HepG2 (cell line): Measurements from ENCODE around the gene AKT2. TPM values are rescaled to one million over a fixed set of nuclear protein-coding genes. Genes with fewer than 3 reads are reported as not detected.

Experiments
- FOSL1 ChIP-seq: sonication (generic); formaldehyde crosslinking; IDR thresholded peaks from 2 replicates; pipeline ENCODE4 v1.9.0; 2021; ENCODE audit warnings: missing genetic modification reagents, borderline replicate concordance
- GATAD2A ChIP-seq: IDR thresholded peaks from 2 replicates; pipeline ENCODE4 v1.6.1; 2016
- HNF4G ChIP-seq, 2 experiments: sonication (generic) in 1 of 2; formaldehyde crosslinking in 1 of 2; IDR thresholded peaks; 2 replicates each; pipeline versions ENCODE4 v1.4.0 to v1.6.1; 2011 to 2020; ENCODE audit warnings: borderline replicate concordance in 2 of 2, low read depth in 2 of 2, mild to moderate bottlenecking in 2 of 2, low read length in 1 of 2, missing genetic modification reagents in 1 of 2, moderate library complexity in 1 of 2
- HOXA7 ChIP-seq: sonication (generic); formaldehyde crosslinking; IDR thresholded peaks from 2 replicates; pipeline ENCODE4 v1.8.1; 2022; ENCODE audit warnings: mild to moderate bottlenecking, missing genetic modification reagents, moderate library complexity
- KLF11 ChIP-seq: IDR thresholded peaks from 2 replicates; pipeline ENCODE4 v1.6.1; 2016; ENCODE audit warnings: missing compliant biosample characterization
- NCOR1 ChIP-seq: fragments of 200-600 bp; sonication (generic); IDR thresholded peaks from 2 replicates; pipeline ENCODE4 v1.7.0; 2017; ENCODE audit warnings: antibody characterized with exemption, low read length, borderline replicate concordance
- NR2F2 ChIP-seq: IDR thresholded peaks from 2 replicates; pipeline ENCODE4 v1.6.1; 2012; ENCODE audit warnings: low read depth, inconsistent platforms, borderline replicate concordance
- NR2F6 ChIP-seq, 2 experiments: IDR thresholded peaks; 2 replicates each; pipeline ENCODE4 v1.6.1; 2016; ENCODE audit warnings: antibody characterized with exemption in 1 of 2, mild to moderate bottlenecking in 1 of 2
- POLR2A ChIP-seq, 2 experiments: IDR thresholded peaks; 2 replicates each; pipeline ENCODE4 v1.6.1; 2011; ENCODE audit warnings: low read depth in 2 of 2, low read length in 2 of 2, mild to moderate bottlenecking in 1 of 2, moderate library complexity in 1 of 2; ENCODE audit not compliant: insufficient read depth in 1 of 2
- RXRA ChIP-seq: sonication (generic); formaldehyde crosslinking; IDR thresholded peaks from 2 replicates; pipeline ENCODE4 v1.5.1; 2020; ENCODE audit warnings: missing genetic modification reagents
- RXRB ChIP-seq: IDR thresholded peaks from 2 replicates; pipeline ENCODE4 v1.6.1; 2016; ENCODE audit warnings: borderline replicate concordance, missing genetic modification reagents, missing compliant biosample characterization
- SAP130 ChIP-seq: IDR thresholded peaks from 2 replicates; pipeline ENCODE4 v1.6.1; 2016; ENCODE audit warnings: low read depth
- SIN3A ChIP-seq: IDR thresholded peaks from 2 replicates; pipeline ENCODE4 v1.6.1; 2011; ENCODE audit warnings: low read depth, mild to moderate bottlenecking, control low read depth, low read length, borderline replicate concordance
- SOX5 ChIP-seq: IDR thresholded peaks from 2 replicates; pipeline ENCODE4 v1.6.1; 2016; ENCODE audit warnings: borderline replicate concordance
- SOX6 ChIP-seq, 2 experiments: fragments of 450-650 bp in 1 of 2; sonication (generic) in 1 of 2; formaldehyde crosslinking in 1 of 2; IDR thresholded peaks; 2 replicates each; pipeline versions ENCODE4 v1.4.0 to v1.6.1; 2017 to 2020; ENCODE audit warnings: antibody characterized with exemption in 1 of 2, mild to moderate bottlenecking in 1 of 2, missing genetic modification reagents in 1 of 2
- TEAD2 ChIP-seq: sonication (generic); formaldehyde crosslinking; IDR thresholded peaks from 2 replicates; pipeline ENCODE4 v1.9.0; 2021; ENCODE audit warnings: missing genetic modification reagents
- TGIF2 ChIP-seq: IDR thresholded peaks from 2 replicates; pipeline ENCODE4 v1.6.1; 2016; ENCODE audit warnings: control low read depth, missing compliant biosample characterization
- ZEB1 ChIP-seq: IDR thresholded peaks from 2 replicates; pipeline ENCODE4 v1.6.1; 2012; ENCODE audit warnings: mild to moderate bottlenecking, low read depth, inconsistent platforms; ENCODE audit not compliant: insufficient replicate concordance
- ZFP36 ChIP-seq: fragments of 150-350 bp; IDR thresholded peaks from 2 replicates; pipeline ENCODE4 v1.6.1; 2018; ENCODE audit warnings: borderline replicate concordance, low read length, low read depth; ENCODE audit not compliant: partially characterized antibody
- ZNF230 ChIP-seq: sonication (generic); formaldehyde crosslinking; IDR thresholded peaks from 2 replicates; pipeline ENCODE4 v1.4.0; 2020; ENCODE audit warnings: mild to moderate bottlenecking, missing genetic modification reagents
- ZNF546 ChIP-seq: sonication (generic); formaldehyde crosslinking; conservative IDR thresholded peaks from 2 replicates; pipeline ENCODE4 v1.8.1; 2023; ENCODE audit warnings: mild to moderate bottlenecking, missing genetic modification reagents
- ZNF589 ChIP-seq: sonication (generic); formaldehyde crosslinking; conservative IDR thresholded peaks from 2 replicates; pipeline ENCODE4 v1.8.0; 2022; ENCODE audit warnings: mild to moderate bottlenecking, moderate library complexity, missing genetic modification reagents
- polyA plus RNA-seq, 8 experiments: library from polyadenylated mRNA; depleted of rRNA in 3 of 8; stranded (reverse) in 7 of 8; unstranded in 1 of 8; fragments of >200 nt; fragmentation: Illumina TruSeq in 4 of 8; extraction: Trizol in 4 of 8; gene quantifications; 2 replicates each; pipeline versions ENCODE4 v1.2.1 to v1.2.3, GENCODE V29; 2011 to 2016; ENCODE audit warnings: low read depth in 4 of 8, missing spikeins in 1 of 8, mixed read lengths in 1 of 8; ENCODE audit not compliant: insufficient read depth in 1 of 8
- total RNA-seq, 5 experiments: library from RNA; depleted of rRNA; stranded (reverse); fragments of >200 nt; fragmentation: Illumina TruSeq; extraction: Trizol; gene quantifications; 2 replicates each; pipeline ENCODE4 v1.2.3, GENCODE V29; 2016; ENCODE audit warnings: low read depth in 1 of 5
- TF ChIP-seq, protein P1 (sequence below): IDR thresholded peaks from 2 replicates; pipeline ENCODE4 v1.6.1; 2016; ENCODE audit warnings: low read depth
- TF ChIP-seq, protein P2 (sequence below): sonication (generic); formaldehyde crosslinking; IDR thresholded peaks from 2 replicates; pipeline ENCODE4 v1.4.0; 2020; ENCODE audit warnings: mild to moderate bottlenecking, missing genetic modification reagents, borderline replicate concordance
- TF ChIP-seq, protein P3 (sequence below), 2 experiments: IDR thresholded peaks; 2 replicates each; pipeline ENCODE4 v1.6.1; 2011 to 2012; ENCODE audit warnings: low read length in 2 of 2, borderline replicate concordance in 1 of 2, low read depth in 1 of 2, mild to moderate bottlenecking in 1 of 2, moderate library complexity in 1 of 2

AKT2 gene
- total and polyA plus RNA-seq, 2 of the 13 experiments (the other 11 are each of a cell fraction or from before 2014, with no cell fraction given), result 82.1 to 173 TPM

DNA sequence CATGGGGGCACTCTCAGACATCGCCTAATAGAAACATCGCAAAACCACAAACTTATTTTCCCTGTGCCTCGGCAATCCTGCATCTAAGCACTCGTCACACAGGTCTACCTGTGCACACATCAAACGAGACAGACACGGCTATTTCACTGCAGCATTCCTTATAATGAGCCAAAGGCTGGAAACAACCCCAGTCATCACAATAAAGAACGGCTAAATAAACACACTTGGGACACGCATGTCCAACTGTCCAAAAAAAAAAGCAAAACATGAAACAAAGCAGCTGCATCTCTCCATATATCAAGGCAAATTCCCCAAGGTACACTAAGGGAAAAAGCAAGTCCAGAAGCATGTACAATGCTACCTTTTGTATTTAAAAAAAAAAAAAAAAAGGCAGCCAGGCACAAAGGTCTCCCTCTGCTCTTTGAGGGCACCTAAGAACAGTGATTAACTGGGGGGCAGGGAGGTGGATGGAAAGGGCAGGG is 31.5 kb downstream of the AKT2 start (continued):
- TF ChIP-seq NR2F6 (IDR thresholded peaks at IDR 0.05) (peak; percentile 65), NR2F6 (CRISPR knock-in tag; IDR thresholded peaks at IDR 0.05) (peak; percentile 15; the same call in 1 of the 2 replicates), HOXA7 (CRISPR knock-in tag) (no peak), SIN3A (no peak), POLR2A (IDR thresholded peaks at IDR 0.05; ENCODE audit: insufficient read depth in 1 of 2, low read depth in 2 of 2, low read length in 2 of 2) (no peak), TEAD2 (CRISPR knock-in tag) (no peak), RXRA (peak; percentile 22; the same call in 1 of the 2 replicates), HNF4G (IDR thresholded peaks at IDR 0.05; ENCODE audit: borderline replicate concordance, low read depth, low read length) (peak; percentile 89), HNF4G (CRISPR knock-in tag; IDR thresholded peaks at IDR 0.05; ENCODE audit: borderline replicate concordance, low read depth) (no peak), NR2F2 (no peak; the same call in 1 of the 2 replicates), FOSL1 (CRISPR knock-in tag) (no peak), SOX5 (CRISPR knock-in tag) (peak; percentile 83), ZNF589 (CRISPR knock-in tag) (no peak), SAP130 (CRISPR knock-in tag) (peak; percentile 13; the same call in 1 of the 2 replicates), KLF11 (CRISPR knock-in tag) (no peak), SOX6 (IDR thresholded peaks at IDR 0.05) (no peak), SOX6 (CRISPR knock-in tag; IDR thresholded peaks at IDR 0.05) (peak; percentile 83), GATAD2A (CRISPR knock-in tag) (no peak), NCOR1 (peak; percentile 88; the same call in 1 of the 2 replicates), ZNF546 (CRISPR knock-in tag) (no peak), ZEB1 (peak; percentile 74), ZNF230 (no peak), TGIF2 (CRISPR knock-in tag) (peak; percentile 71; the same call in 1 of the 2 replicates), ZFP36 (no peak), RXRB (CRISPR knock-in tag) (peak; percentile 20; the same call in 1 of the 2 replicates)
- TF ChIP-seq, protein P1, sequence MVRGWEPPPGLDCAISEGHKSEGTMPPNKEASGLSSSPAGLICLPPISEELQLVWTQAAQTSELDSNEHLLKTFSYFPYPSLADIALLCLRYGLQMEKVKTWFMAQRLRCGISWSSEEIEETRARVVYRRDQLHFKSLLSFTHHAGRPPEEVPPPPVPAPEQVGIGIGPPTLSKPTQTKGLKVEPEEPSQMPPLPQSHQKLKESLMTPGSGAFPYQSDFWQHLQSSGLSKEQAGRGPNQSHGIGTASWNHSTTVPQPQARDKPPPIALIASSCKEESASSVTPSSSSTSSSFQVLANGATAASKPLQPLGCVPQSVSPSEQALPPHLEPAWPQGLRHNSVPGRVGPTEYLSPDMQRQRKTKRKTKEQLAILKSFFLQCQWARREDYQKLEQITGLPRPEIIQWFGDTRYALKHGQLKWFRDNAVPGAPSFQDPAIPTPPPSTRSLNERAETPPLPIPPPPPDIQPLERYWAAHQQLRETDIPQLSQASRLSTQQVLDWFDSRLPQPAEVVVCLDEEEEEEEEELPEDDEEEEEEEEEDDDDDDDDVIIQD (CRISPR knock-in tag), result no peak
- TF ChIP-seq, protein P2, sequence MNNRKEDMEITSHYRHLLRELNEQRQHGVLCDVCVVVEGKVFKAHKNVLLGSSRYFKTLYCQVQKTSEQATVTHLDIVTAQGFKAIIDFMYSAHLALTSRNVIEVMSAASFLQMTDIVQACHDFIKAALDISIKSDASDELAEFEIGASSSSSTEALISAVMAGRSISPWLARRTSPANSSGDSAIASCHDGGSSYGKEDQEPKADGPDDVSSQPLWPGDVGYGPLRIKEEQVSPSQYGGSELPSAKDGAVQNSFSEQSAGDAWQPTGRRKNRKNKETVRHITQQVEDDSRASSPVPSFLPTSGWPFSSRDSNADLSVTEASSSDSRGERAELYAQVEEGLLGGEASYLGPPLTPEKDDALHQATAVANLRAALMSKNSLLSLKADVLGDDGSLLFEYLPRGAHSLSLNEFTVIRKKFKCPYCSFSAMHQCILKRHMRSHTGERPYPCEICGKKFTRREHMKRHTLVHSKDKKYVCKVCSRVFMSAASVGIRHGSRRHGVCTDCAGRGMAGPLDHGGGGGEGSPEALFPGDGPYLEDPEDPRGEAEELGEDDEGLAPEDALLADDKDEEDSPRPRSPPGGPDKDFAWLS (CRISPR knock-in tag), result no peak
- TF ChIP-seq, protein P3, sequence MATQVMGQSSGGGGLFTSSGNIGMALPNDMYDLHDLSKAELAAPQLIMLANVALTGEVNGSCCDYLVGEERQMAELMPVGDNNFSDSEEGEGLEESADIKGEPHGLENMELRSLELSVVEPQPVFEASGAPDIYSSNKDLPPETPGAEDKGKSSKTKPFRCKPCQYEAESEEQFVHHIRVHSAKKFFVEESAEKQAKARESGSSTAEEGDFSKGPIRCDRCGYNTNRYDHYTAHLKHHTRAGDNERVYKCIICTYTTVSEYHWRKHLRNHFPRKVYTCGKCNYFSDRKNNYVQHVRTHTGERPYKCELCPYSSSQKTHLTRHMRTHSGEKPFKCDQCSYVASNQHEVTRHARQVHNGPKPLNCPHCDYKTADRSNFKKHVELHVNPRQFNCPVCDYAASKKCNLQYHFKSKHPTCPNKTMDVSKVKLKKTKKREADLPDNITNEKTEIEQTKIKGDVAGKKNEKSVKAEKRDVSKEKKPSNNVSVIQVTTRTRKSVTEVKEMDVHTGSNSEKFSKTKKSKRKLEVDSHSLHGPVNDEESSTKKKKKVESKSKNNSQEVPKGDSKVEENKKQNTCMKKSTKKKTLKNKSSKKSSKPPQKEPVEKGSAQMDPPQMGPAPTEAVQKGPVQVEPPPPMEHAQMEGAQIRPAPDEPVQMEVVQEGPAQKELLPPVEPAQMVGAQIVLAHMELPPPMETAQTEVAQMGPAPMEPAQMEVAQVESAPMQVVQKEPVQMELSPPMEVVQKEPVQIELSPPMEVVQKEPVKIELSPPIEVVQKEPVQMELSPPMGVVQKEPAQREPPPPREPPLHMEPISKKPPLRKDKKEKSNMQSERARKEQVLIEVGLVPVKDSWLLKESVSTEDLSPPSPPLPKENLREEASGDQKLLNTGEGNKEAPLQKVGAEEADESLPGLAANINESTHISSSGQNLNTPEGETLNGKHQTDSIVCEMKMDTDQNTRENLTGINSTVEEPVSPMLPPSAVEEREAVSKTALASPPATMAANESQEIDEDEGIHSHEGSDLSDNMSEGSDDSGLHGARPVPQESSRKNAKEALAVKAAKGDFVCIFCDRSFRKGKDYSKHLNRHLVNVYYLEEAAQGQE (IDR thresholded peaks at IDR 0.05; ENCODE audit: borderline replicate concordance in 1 of 2, low read depth in 1 of 2, low read length in 2 of 2), result no peak
